ENCODE data around the gene SLC37A4. TPM values are rescaled to one million over a fixed set of nuclear protein-coding genes. Genes with fewer than 3 reads are reported as not detected.
"Not testable (repeated sequence)": the region's sequence is repeated elsewhere in the genome, so short reads cannot be mapped to it uniquely, and the experiment has no call there.

Gene SLC37A4
- total and polyA plus RNA-seq, 2 experiments from 2014 or later, result 7.9 to 13.7 TPM

- Histone ChIP-seq H3K4me3 (no peak overlapping the region), H3K9me2 (ENCODE audit: insufficient read depth) (no peaks in the 10 kb centered on the region), H3F3A (ENCODE audit: insufficient read depth) (peaks cover 15% of the 10 kb centered on the region), H3K4me1 (ENCODE audit: insufficient read depth) (peaks cover 17% of the 10 kb centered on the region), H4K20me1 (ENCODE audit: insufficient read depth) (no peaks in the 10 kb centered on the region), H3K9me3 (ENCODE audit: low read depth) (no peaks in the 10 kb centered on the region), H3K27me3 (replicated peaks; ENCODE audit: insufficient read depth) (no peaks in the 10 kb centered on the region), H3K36me3 (ENCODE audit: low read depth) (peaks cover 15% of the 10 kb centered on the region), H3K9ac (no peak overlapping the region), H3K27ac (no peak overlapping the region), H3K4me2 (ENCODE audit: unreplicated experiment) (no peak overlapping the region), H2AFZ (no peak overlapping the region), H3K79me2 (ENCODE audit: insufficient read depth) (peaks cover 64% of the 10 kb centered on the region)
- no peak for TF ChIP-seq EZH2phosphoT487 (IDR thresholded peaks at IDR 0.05; ENCODE audit: insufficient read depth, low read depth)
- TF ChIP-seq EZH2 (IDR thresholded peaks at IDR 0.05; ENCODE audit: insufficient read depth, poor library complexity, severe bottlenecking), result no peak
- no peak for DNase-seq
- WGBS, 2 experiments (ENCODE audit: low coverage in 1 of 2, low lambda C conversion rate in 2 of 2, missing lambda C conversion rate in 2 of 2), result 90 to 91% methylated on average over 5 of the region's 5 CpGs
- in situ Hi-C loops (cut with MboI), result no loop called here
These were observed 9.0 kb downstream of the SLC37A4 start for GRCh38 chr11:119021631-119022030.

- Histone ChIP-seq H3F3A (ENCODE audit: insufficient read depth) (peaks cover 32% of the 10 kb centered on the region), H3K27ac (peak overlapping the region; percentile 91; the same call in 1 of the 2 replicates), H2AFZ (no peak overlapping the region), H3K79me2 (ENCODE audit: insufficient read depth) (peaks cover 80% of the 10 kb centered on the region), H3K9me3 (ENCODE audit: low read depth) (no peaks in the 10 kb centered on the region), H3K4me2 (ENCODE audit: unreplicated experiment) (peak overlapping the region; percentile 97), H3K36me3 (ENCODE audit: low read depth) (peaks cover 26% of the 10 kb centered on the region), H3K4me3 (peak overlapping the region; percentile 95), H3K9ac (peak overlapping the region; percentile 94), H4K20me1 (ENCODE audit: insufficient read depth) (no peaks in the 10 kb centered on the region), H3K9me2 (ENCODE audit: insufficient read depth) (no peaks in the 10 kb centered on the region), H3K4me1 (ENCODE audit: insufficient read depth) (peaks cover 29% of the 10 kb centered on the region), H3K27me3 (replicated peaks; ENCODE audit: insufficient read depth) (no peaks in the 10 kb centered on the region)
- in situ Hi-C loops (cut with MboI), result no loop called here
- no peak for DNase-seq
- TF ChIP-seq EZH2 (IDR thresholded peaks at IDR 0.05; ENCODE audit: insufficient read depth, poor library complexity, severe bottlenecking) (no peak), EZH2phosphoT487 (IDR thresholded peaks at IDR 0.05; ENCODE audit: insufficient read depth, low read depth) (no peak)
- WGBS, 2 experiments (ENCODE audit: low coverage in 1 of 2, low lambda C conversion rate in 2 of 2, missing lambda C conversion rate in 2 of 2), result 21 to 29% methylated on average over 2 of the region's 2 CpGs
These were observed 10.7 kb downstream of the SLC37A4 start for GRCh38 chr11:119019996-119020395.

GRCh38 chr11:119018074-119018938 is 12.4 kb downstream of the SLC37A4 start, which contains the start of the genes RPS25 and TRAPPC4:
Gene RPS25, minus strand, starts transcription at chr11:119018343. Its CDS starts 59 bp downstream, at chr11:119018284.
Gene TRAPPC4, plus strand, starts transcription at chr11:119018766. Its CDS starts 30 bp downstream, at chr11:119018796.
- WGBS, 2 experiments (ENCODE audit: low coverage in 1 of 2, low lambda C conversion rate in 2 of 2, missing lambda C conversion rate in 2 of 2), result 1 to 2% methylated on average over 57 to 63 of the region's 63 CpGs
- H3K4me3 ChIP-seq, result peak within 1 kb of the TSS; percentile 95
- H3K79me2 ChIP-seq (ENCODE audit: insufficient read depth), result peaks cover 92% of the 10 kb centered on the region
- H3K9me2 ChIP-seq (ENCODE audit: insufficient read depth), result no peaks in the 10 kb centered on the region
- peak within 1 kb of the TSS; percentile 97 for H3K4me2 ChIP-seq (ENCODE audit: unreplicated experiment)
- peaks cover 37% of the 10 kb centered on the region for H3K36me3 ChIP-seq (ENCODE audit: low read depth)
- H4K20me1 ChIP-seq (ENCODE audit: insufficient read depth), result no peaks in the 10 kb centered on the region
- no peaks in the 10 kb centered on the region for H3K9me3 ChIP-seq (ENCODE audit: low read depth)
- peak within 1 kb of the TSS; percentile 98 for H2AFZ ChIP-seq
- peaks cover 43% of the 10 kb centered on the region for H3F3A ChIP-seq (ENCODE audit: insufficient read depth)
- DNase-seq, result peak; percentile 99
- in situ Hi-C loops (cut with MboI), result no loop called here
- peaks cover 29% of the 10 kb centered on the region for H3K4me1 ChIP-seq (ENCODE audit: insufficient read depth)
- peak within 1 kb of the TSS; percentile 91 for H3K27ac ChIP-seq
- H3K9ac ChIP-seq, result peak within 1 kb of the TSS; percentile 94
- no peaks in the 10 kb centered on the region for H3K27me3 ChIP-seq (replicated peaks; ENCODE audit: insufficient read depth)
- TF ChIP-seq EZH2 (IDR thresholded peaks at IDR 0.05; ENCODE audit: insufficient read depth, poor library complexity, severe bottlenecking) (no peak), EZH2phosphoT487 (IDR thresholded peaks at IDR 0.05; ENCODE audit: insufficient read depth, low read depth) (no peak)

GRCh38 chr11:119017377-119017776 is 13.3 kb downstream of the SLC37A4 start:
- WGBS, 2 experiments (ENCODE audit: low coverage in 1 of 2, low lambda C conversion rate in 2 of 2, missing lambda C conversion rate in 2 of 2), result 6 to 7% methylated on average over 10 of the region's 10 CpGs
- peaks cover 41% of the 10 kb centered on the region for H3K36me3 ChIP-seq (ENCODE audit: low read depth)

More at GRCh38 chr11:119017377-119017776, 13.3 kb downstream of the SLC37A4 start:
- H3K27me3 ChIP-seq (replicated peaks; ENCODE audit: insufficient read depth); H4K20me1 ChIP-seq (ENCODE audit: insufficient read depth); in situ Hi-C loops (cut with MboI); H3K9me3 ChIP-seq (ENCODE audit: low read depth); DNase-seq; H3K9me2 ChIP-seq (ENCODE audit: insufficient read depth); H2AFZ ChIP-seq: not testable (repeated sequence)
- peak overlapping the region; percentile 95 for H3K4me3 ChIP-seq
- peaks cover 29% of the 10 kb centered on the region for H3K4me1 ChIP-seq (ENCODE audit: insufficient read depth)
- H3K9ac ChIP-seq, result peak overlapping the region; percentile 94
- peak overlapping the region; percentile 97 for H3K4me2 ChIP-seq (ENCODE audit: unreplicated experiment)
- H3K79me2 ChIP-seq (ENCODE audit: insufficient read depth), result peaks cover 83% of the 10 kb centered on the region
- peaks cover 51% of the 10 kb centered on the region for H3F3A ChIP-seq (ENCODE audit: insufficient read depth)
- peak overlapping the region; percentile 91 for H3K27ac ChIP-seq

Measured in GM23248 (cell line).